Prostate gland (tissue), 2 donors: ENCODE measurements around the gene METTL1. TPM values are rescaled to one million over a fixed set of nuclear protein-coding genes. Genes with fewer than 3 reads are reported as not detected.
A peak's percentile ranks its signal among the peaks of the same experiment; 100 is the strongest.

Experiments used
- DNase-seq: peaks from one replicate; pipeline ENCODE4 v3.0.0-alpha.2; 2019; ENCODE audit warnings: low spot score
- H3K27ac ChIP-seq, 2 donors: fragments of 200-600 bp; sonication (generic); 2 replicates each; pipeline ENCODE4 v1.5.1; 2017 to 2019
- H3K27me3 ChIP-seq: fragments of 200-600 bp; sonication (generic); replicated peaks from 2 replicates; pipeline ENCODE4 v1.5.1; 2019; ENCODE audit not compliant: insufficient read depth
- H3K36me3 ChIP-seq, 2 donors: fragments of 200-600 bp; sonication (generic); 1 replicate in 1 of 2; 2 replicates in 1 of 2; pipeline versions ENCODE4 v1.5.1 to v1.8.1; 2017 to 2019
- H3K4me1 ChIP-seq: fragments of 200-600 bp; sonication (generic); replicated peaks from 2 replicates; pipeline ENCODE4 v1.5.1; 2019
- H3K4me3 ChIP-seq, 2 donors: fragments of 200-600 bp; sonication (generic); 2 replicates each; pipeline ENCODE4 v1.5.1; 2017 to 2019
- H3K9me3 ChIP-seq: fragments of 200-600 bp; sonication (generic); 2 replicates; pipeline ENCODE4 v1.5.1; 2017
- POLR2A ChIP-seq: fragments of 450-650 bp; IDR thresholded peaks from one replicate; pipeline ENCODE4 v1.6.1; 2016; ENCODE audit warnings: antibody characterized with exemption, mild to moderate bottlenecking
- POLR2AphosphoS5 ChIP-seq: sonication (generic); formaldehyde crosslinking; IDR thresholded peaks from one replicate; pipeline ENCODE4 v1.6.1; 2017; ENCODE audit warnings: antibody characterized with exemption
- whole genome bisulfite sequencing: methylation state at CpG from one replicate; pipeline ENCODE4 v1.1.5; 2018; 5-methylcytosine and 5-hydroxymethylcytosine counted together
- intact Hi-C: fragments of 100-400 bp; cut with DNase I; formaldehyde crosslinking; loops from one replicate; pipeline ENCODE4 v1.14.2; 2022
- total RNA-seq, 2 donors: library from RNA; depleted of rRNA; stranded (reverse); fragments of >200 nt; gene quantifications; one replicate each; pipeline ENCODE4 v1.1.0, GENCODE V29; 2016
- TF ChIP-seq, protein P1 (sequence below), 4 experiments: fragments of 200-600 bp in 2 of 4; fragments of 450-650 bp in 2 of 4; sonication (generic) in 2 of 4; IDR thresholded peaks; 1 replicate in 3 of 4; 2 replicates in 1 of 4; pipeline ENCODE4 v1.5.1; 2016 to 2019; ENCODE audit warnings: antibody characterized with exemption in 4 of 4, mild to moderate bottlenecking in 2 of 4, moderate library complexity in 2 of 4

METTL1 gene
- total RNA-seq, 2 donors from 2014 or later: 4.9 to 14.3 TPM

DNA sequence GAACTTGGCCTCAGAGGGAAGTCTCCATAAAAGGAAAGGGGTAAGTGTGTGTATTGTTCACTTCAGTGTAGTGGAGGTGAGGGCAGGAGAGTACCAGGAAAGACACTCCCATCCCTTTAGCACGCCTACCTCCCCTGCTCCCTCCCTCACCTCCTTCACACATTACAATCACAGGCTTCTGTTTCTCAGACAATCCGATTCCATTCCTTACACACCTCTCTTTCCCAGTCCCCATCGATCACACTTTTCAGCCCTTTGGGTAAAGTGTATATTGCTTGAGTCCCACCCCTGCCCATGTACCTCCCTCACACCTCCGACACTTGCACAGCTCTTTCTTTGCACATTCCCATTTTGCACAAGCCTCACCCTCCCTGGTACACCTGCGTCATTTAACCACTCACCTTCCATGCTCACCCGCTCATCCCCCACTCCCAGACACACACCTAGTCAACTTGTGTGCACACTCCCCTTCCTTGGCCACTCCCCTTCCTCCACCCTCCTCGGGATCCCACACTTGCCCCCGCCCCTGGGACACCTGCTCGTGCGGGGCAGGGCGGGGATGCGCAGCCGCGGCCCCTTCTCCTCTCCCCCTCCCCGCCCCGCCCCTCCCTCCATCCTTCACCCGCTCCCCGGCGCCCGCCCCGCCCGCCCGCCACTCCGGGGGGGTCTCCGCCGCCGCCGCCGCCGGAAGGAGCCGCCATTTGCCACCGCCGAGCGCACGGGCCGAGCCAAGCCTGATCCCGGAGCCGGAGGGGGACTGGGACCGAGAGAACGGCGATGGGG, 17.3 kb downstream of the METTL1 start, which contains the start of gene MARCHF9:
TSS of gene MARCHF9 (plus strand) at position 693 of the 783 bp plus-strand sequence. CDS start 426 bp downstream, outside the sequence.
- Histone ChIP-seq H3K27ac (peak within 1 kb of the TSS; percentile 66 to 78), H3K36me3 (no peaks in the 10 kb centered on the region), H3K4me3 (peak within 1 kb of the TSS; percentile 80 to 87), H3K9me3 (no peaks in the 10 kb centered on the region), H3K4me1 (peaks cover 3% of the 10 kb centered on the region), H3K27me3 (no peaks in the 10 kb centered on the region)
- TF ChIP-seq POLR2AphosphoS5 (peak; percentile 34), POLR2A (peak; percentile 19)
- TF ChIP-seq, protein P1, sequence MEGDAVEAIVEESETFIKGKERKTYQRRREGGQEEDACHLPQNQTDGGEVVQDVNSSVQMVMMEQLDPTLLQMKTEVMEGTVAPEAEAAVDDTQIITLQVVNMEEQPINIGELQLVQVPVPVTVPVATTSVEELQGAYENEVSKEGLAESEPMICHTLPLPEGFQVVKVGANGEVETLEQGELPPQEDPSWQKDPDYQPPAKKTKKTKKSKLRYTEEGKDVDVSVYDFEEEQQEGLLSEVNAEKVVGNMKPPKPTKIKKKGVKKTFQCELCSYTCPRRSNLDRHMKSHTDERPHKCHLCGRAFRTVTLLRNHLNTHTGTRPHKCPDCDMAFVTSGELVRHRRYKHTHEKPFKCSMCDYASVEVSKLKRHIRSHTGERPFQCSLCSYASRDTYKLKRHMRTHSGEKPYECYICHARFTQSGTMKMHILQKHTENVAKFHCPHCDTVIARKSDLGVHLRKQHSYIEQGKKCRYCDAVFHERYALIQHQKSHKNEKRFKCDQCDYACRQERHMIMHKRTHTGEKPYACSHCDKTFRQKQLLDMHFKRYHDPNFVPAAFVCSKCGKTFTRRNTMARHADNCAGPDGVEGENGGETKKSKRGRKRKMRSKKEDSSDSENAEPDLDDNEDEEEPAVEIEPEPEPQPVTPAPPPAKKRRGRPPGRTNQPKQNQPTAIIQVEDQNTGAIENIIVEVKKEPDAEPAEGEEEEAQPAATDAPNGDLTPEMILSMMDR (IDR thresholded peaks at IDR 0.05): no peak
- intact Hi-C loops: no loop called here
- peak; percentile 73 for DNase-seq
- WGBS: 1% methylated on average over 25 of the region's 41 CpGs

DNA sequence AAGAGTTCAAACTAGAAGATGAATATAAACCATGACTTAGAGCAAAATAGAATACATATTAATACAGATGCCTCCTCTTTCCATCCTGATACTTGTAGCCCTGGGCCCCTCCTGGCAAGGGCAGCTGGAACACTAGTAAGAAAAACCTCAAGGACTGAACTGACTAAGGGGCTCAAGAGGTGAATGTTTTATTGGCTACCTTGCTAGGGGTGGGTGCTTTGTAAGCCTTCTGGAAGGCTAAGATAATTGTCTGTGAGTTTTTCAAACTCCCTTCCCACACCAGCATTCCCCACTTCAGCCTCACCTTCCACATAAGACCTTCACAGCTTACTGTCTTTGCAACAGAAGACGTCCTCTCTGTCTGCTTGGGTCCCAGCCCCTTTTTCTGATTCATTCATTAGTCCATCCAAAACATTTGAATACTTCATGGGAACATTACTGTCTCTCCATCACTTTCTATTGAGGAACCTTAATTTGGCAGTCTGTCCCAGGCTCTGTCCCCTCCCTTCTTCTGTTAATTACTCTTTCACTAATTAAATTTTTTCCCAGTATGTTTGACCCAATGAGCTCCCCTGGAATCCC, 18.1 kb downstream of the METTL1 start:
- TF ChIP-seq POLR2AphosphoS5 (no peak), POLR2A (no peak)
- TF ChIP-seq, protein P1 (IDR thresholded peaks at IDR 0.05): no peak
- Histone ChIP-seq H3K9me3 (no peaks in the 10 kb centered on the region), H3K4me1 (peaks cover 3% of the 10 kb centered on the region), H3K36me3 (no peaks in the 10 kb centered on the region), H3K4me3 (no peak overlapping the region), H3K27me3 (no peaks in the 10 kb centered on the region), H3K27ac (peak overlapping the region; percentile 66 to 78)
- DNase-seq: no peak
- intact Hi-C loops: no loop called here
- 29% methylated on average over 1 of the region's 1 CpG for WGBS

GRCh38 chr12:57752668-57753000, 19.3 kb downstream of the METTL1 start:
- Histone ChIP-seq H3K27ac (peak overlapping the region; percentile 81 to 86), H3K4me1 (peaks cover 3% of the 10 kb centered on the region), H3K27me3 (no peaks in the 10 kb centered on the region)

DNA sequence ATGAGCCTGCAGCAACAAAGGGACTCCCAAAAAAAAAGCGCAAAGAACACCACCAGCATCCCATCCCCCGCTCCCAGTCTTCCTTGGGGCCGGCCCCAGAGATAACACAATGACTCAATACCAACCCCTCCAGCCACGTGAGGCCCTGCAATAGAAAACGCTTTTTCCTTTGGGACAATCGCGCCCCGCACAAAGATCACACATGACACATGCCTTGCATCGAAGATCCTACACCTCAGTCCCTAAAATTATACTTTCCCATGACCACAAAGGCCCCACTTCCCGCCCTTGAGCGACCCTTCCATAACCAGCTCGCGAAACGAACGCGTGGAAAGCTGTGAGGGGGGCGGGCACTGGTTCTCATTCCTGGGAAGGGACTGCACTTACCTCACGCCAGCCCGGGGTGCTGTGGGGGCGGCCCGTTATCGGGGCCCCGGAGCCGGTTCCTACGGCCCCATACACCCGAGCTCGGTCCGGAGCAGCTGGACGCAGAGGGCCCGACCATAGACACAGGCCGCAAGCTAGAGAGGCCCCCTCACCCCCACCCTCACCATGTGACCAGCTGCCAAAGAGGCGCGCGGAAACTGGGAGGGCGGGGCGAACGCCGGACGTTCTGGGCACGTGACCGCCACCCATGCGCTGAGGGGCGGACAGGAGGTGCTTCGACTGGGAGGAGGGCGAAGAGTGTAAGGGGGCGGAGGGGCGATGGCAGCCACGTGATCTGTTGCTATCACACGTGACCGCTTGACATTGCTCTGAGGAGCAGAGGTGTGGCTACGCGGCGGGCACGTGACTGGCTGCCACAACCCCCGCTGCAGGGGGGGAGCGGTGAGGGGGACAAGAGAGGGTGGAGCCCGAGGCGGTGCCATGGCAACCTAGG, 19.9 kb downstream of the METTL1 start, which contains the start of gene CDK4:
TSS of gene CDK4 (minus strand) at position 523 of the 880 bp plus-strand sequence. CDS start 593 bp downstream, outside the sequence.
- Histone ChIP-seq H3K36me3 (peaks cover 0 to 4% of the 10 kb centered on the region in 2 donors), H3K4me3 (peak within 1 kb of the TSS; percentile 66 to 70), H3K9me3 (no peaks in the 10 kb centered on the region), H3K27me3 (no peaks in the 10 kb centered on the region), H3K27ac (peak within 1 kb of the TSS; percentile 81 to 86), H3K4me1 (peaks cover 3% of the 10 kb centered on the region)
- TF ChIP-seq POLR2A: peak; percentile 61
- TF ChIP-seq, protein P1 (IDR thresholded peaks at IDR 0.05): peak in 1 of 4 experiments; percentile 19
- TF ChIP-seq POLR2AphosphoS5: peak; percentile 100
- under 1% methylated on average over 58 of the region's 58 CpGs for WGBS
- intact Hi-C loops: no loop called here
- DNase-seq: peak; percentile 100

More at GRCh38 chr12:57752668-57753000, 19.3 kb downstream of the METTL1 start:
- under 1% methylated on average over 5 of the region's 5 CpGs for WGBS
- Histone ChIP-seq H3K9me3 (no peaks in the 10 kb centered on the region), H3K36me3 (peaks cover 0 to 4% of the 10 kb centered on the region in 2 donors), H3K4me3 (peak overlapping the region; percentile 66 to 70)
- TF ChIP-seq, protein P1 (IDR thresholded peaks at IDR 0.05): no peak
- TF ChIP-seq POLR2A: no peak
- no peak for TF ChIP-seq POLR2AphosphoS5
- intact Hi-C loops: no loop called here
- no peak for DNase-seq
